Esophagus muscularis mucosa (tissue), 3 donors: ENCODE data around the gene OR51A7.
"Not testable (repeated sequence)": the region's sequence is repeated elsewhere in the genome, so short reads cannot be mapped to it uniquely, and the experiment has no call there.

Source experiments
- POLR2A ChIP-seq: fragments of 450-650 bp; IDR thresholded peaks from one replicate; pipeline ENCODE4 v1.6.1; 2017; ENCODE audit warnings: antibody characterized with exemption, moderate library complexity, mild to moderate bottlenecking, low read depth
- TF ChIP-seq, protein P1 (sequence below), 3 experiments: fragments of 200-600 bp in 2 of 3; fragments of 450-650 bp in 1 of 3; sonication (generic) in 2 of 3; IDR thresholded peaks; one replicate each; pipeline ENCODE4 v1.5.1; 2017 to 2019; ENCODE audit warnings: antibody characterized with exemption in 3 of 3, mild to moderate bottlenecking in 2 of 3, moderate library complexity in 1 of 3

DNA sequence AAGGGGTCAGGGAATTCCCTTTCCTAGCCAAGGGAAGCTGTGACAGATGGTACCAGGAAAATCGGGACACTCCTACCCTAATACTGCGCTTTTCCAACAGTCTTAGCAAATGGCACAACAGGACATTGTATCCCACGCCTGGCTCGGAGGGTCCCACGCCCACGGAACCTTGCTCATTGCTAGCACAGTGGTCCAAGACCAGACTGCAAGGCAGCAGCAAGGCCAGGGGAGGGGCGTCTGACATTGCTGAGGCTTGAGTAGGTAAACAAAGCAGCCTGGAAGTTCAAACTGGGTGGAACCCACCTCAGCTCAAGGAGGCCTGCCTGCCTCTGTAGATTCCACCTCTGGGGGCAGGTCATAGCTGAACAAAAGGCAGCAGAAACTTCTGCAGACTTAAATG is 49.3 kb upstream of the OR51A7 start:
- TF ChIP-seq, protein P1, sequence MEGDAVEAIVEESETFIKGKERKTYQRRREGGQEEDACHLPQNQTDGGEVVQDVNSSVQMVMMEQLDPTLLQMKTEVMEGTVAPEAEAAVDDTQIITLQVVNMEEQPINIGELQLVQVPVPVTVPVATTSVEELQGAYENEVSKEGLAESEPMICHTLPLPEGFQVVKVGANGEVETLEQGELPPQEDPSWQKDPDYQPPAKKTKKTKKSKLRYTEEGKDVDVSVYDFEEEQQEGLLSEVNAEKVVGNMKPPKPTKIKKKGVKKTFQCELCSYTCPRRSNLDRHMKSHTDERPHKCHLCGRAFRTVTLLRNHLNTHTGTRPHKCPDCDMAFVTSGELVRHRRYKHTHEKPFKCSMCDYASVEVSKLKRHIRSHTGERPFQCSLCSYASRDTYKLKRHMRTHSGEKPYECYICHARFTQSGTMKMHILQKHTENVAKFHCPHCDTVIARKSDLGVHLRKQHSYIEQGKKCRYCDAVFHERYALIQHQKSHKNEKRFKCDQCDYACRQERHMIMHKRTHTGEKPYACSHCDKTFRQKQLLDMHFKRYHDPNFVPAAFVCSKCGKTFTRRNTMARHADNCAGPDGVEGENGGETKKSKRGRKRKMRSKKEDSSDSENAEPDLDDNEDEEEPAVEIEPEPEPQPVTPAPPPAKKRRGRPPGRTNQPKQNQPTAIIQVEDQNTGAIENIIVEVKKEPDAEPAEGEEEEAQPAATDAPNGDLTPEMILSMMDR (IDR thresholded peaks at IDR 0.05) = not testable (repeated sequence)
- not testable (repeated sequence) for TF ChIP-seq POLR2A
